HT1080 (cell line): ENCODE measurements around the gene HSPE1. TPM values are rescaled to one million over a fixed set of nuclear protein-coding genes. Genes with fewer than 3 reads are reported as not detected.

Experiments
- small RNA-seq: library from RNA; depleted of rRNA; stranded (forward); fragments of <200 nt; gene quantifications from one replicate; pipeline ENCODE3, GENCODE V24; 2014
- total RNA-seq: library from RNA; depleted of rRNA; stranded (reverse); fragments of >200 nt; shearing (Covaris generic); gene quantifications from 2 replicates; pipeline ENCODE4 v1.2.3, GENCODE V29; 2014; rRNA removed

The HSPE1 gene
- total RNA-seq, 1 experiment from 2014 or later = 324 TPM

Small RNA genes within 50 kb of the gene (small RNA-seq; reads per million reads assigned to genes)
- gene AC020550.1 = not detected

Other genes starting within 250 kb of the HSPE1 start
- 10.4 and 16.0 TPM in 2 replicates for gene ANKRD44, start 189.6 kb upstream of the HSPE1 start, total RNA-seq
- 137 and 168 TPM in 2 replicates for gene SF3B1, start 65.4 kb upstream of the HSPE1 start, total RNA-seq
- gene COQ10B, start 46.8 kb upstream of the HSPE1 start, total RNA-seq = 20.2 and 22.3 TPM in 2 replicates
- 475 and 581 TPM in 2 replicates for gene HSPD1, start 539 bp upstream of the HSPE1 start, total RNA-seq
- 20.1 and 26.2 TPM in 2 replicates for gene MOB4, start 15.7 kb downstream of the HSPE1 start, total RNA-seq
- gene RFTN2, start 175.2 kb downstream of the HSPE1 start, total RNA-seq = not detected in 2 replicates
- 9.2 and 13.1 TPM in 2 replicates for gene MARS2, start 205.0 kb downstream of the HSPE1 start, total RNA-seq